HG02840 (cell line): ENCODE measurements around the gene FBXO27.
"Not testable (repeated sequence)": the region's sequence is repeated elsewhere in the genome, so short reads cannot be mapped to it uniquely, and the experiment has no call there.

ENCODE experiments used
- ATAC-seq: cut with Tn5 transposase; IDR thresholded peaks from one replicate; pipeline ENCODE4 v1.9.1; 2021; ENCODE audit warnings: mild to moderate bottlenecking, moderate library complexity, moderate number of reproducible peaks; ENCODE audit not compliant: unreplicated experiment, low FRiP score

Gene FBXO27

GRCh38 chr19:39046037-39046821 lies 13.9 kb upstream of the FBXO27 start:
- ATAC-seq = no peak

- no peak for ATAC-seq
These were observed 13.2 kb upstream of the FBXO27 start for GRCh38 chr19:39045506-39045905.

- ATAC-seq = no peak
These were observed 5.7 kb upstream of the FBXO27 start for GRCh38 chr19:39038098-39038497.

DNA sequence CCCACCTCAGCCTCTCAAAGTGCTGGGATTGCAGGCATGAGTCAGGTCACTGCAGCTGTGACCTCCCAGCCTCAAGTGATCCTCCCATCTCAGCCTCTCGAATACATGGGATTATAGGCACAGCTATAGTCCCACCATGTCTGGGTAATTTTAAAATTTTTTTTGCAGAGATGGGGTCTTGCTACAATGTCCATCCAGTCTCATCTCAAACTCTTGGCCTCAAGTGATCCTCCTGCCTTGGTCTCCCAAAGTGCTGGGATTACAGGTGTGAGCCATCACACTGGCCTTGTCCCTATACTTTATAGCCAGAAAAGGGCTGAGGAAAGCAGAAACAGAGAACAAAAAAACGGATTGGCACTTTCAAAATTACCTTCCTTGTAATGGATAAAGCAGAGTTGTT lies 4.8 kb upstream of the FBXO27 start:
- ATAC-seq = no peak

DNA sequence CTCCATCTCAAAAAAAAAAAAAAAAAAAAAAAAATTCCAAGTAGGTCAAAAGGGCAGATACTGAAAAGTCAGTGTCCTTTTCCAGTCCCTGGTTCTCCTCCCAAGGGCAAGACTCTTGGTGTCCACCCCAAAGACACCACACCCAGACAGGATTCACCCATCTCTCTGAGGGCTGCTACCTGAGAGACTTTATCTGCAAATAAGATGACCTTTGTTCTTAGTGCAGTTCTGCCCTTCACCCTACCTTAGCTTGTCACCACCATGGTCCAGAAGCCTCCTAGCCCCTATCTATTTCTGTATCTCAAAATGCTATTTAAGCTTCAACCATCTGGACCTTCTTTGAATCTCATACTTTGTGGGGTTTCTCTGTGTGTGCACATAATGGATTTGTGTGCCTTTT lies 4.2 kb upstream of the FBXO27 start:
- no peak for ATAC-seq

DNA sequence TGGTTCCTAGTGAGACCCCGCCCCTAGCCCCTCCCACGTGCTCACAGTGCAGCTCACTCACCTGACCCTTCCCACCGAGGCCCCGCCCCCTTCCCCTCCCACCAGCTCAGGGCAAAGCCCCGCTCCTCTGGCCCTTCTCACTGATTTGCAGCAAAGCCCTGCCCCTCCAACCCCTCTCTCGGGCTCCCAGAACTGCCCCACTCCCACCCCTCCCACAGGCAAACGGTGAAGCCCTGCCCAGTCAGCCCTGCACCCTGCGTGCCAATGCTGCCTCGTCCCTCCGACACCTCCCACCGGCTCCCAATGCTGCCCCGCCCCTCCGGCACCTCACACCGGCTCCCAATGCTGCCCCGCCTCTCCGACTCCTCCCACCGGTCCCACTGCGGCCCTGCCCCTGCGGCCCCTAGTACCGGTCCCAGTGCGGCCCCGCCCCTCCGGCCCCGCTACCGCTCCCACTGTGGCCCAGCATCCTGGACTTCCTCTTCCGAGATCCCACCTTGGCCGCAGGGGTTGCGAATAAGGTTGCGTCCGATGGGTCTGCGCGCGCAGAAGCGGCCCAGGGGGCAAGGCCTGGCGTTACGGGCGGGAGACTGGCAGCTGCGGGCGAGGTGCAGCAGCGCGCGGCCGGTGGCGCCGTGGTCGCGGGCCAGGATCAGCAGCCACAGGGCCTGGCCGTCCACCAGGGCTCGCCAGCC lies 834 bp downstream of the FBXO27 start:
- ATAC-seq = no peak

DNA sequence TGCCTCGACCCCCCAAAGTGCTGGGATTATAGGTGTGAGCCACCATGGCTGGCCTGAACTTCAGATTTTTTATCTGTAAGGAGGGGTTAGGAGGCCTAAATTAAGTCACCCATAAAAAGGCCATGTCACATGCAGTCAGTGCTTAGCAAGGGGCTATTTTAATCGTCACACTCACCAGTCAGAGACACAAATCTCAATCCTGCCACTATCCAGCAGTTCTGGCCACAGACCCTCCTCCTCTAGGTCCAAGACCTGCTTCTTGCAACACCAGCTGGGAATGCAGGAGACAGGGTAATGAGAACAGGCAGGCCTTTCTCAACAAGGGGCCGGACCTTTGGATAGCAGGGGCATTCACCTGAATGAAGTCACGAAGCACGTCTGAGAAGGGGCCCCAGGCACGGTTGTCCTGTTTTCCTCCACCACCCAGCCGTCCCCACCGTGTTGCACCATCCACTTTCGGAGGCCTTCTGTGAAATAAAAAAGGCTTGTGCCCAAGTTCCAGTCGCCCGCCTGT lies 1.4 kb downstream of the FBXO27 start:
- no peak for ATAC-seq

GRCh38 chr19:39024875-39025641 lies 7.3 kb downstream of the FBXO27 start:
- ATAC-seq = no peak

DNA sequence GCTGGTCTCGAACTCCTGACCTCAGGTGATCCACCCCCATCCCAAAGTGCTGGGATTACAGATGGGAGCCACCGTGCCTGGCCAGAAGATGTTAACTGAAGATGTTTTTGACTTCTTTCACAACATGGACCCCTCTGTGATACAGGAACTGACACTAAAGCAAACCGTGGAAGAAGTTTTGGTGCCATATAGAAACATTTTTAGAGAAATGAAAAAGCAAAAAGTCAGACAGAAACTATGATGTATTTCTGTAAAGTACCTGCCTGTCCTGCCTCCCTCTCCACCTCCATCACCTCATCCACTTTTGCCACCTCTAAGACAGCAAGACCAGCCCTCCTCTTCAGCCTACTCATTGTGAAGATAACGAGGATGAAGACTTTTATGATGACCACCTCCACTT lies 11.3 kb downstream of the FBXO27 start:
- ATAC-seq = no peak

- ATAC-seq = no peak
These were observed 14.7 kb downstream of the FBXO27 start for GRCh38 chr19:39017646-39018045.

- no peak for ATAC-seq
These were observed 15.3 kb downstream of the FBXO27 start for GRCh38 chr19:39017026-39017425.

DNA sequence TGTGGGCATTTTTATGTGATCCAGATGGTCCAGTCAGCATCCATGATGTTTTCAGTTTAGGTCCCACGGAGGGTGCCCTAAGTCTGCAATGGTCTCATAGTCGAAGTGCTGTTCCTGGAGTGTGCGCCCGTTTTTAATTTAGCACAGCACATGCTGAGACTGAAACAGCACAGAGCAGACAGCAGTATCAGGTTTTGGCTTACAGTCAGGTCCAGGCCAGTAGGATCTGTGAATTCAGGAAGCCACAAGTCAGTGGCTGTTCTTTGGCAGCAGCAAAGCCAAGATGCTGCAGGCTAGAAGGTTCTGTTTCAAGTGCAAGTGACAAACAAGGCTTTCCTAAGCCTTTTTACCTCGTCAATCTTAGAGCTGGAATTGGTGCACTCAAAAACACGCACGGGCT lies 18.3 kb downstream of the FBXO27 start:
- no peak for ATAC-seq

DNA sequence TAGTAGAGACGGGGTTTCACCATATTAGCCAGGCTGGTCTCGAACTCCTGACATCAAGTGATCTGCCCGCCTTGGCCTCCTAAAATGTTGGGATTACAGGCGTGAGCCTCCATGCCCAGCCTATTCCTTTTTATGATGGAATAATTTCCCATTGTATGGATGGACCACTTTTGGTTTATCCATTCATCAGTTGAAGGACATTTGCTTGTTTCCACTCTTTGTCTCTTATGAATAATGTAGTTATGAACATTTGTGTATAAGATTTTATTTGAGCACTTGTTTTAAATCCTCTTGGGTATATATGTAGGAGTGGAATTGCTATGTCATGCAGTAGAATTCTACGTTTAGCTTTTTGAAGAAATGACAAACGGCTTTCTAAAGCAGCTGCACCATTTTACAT lies 23.3 kb downstream of the FBXO27 start:
- ATAC-seq = no peak

DNA sequence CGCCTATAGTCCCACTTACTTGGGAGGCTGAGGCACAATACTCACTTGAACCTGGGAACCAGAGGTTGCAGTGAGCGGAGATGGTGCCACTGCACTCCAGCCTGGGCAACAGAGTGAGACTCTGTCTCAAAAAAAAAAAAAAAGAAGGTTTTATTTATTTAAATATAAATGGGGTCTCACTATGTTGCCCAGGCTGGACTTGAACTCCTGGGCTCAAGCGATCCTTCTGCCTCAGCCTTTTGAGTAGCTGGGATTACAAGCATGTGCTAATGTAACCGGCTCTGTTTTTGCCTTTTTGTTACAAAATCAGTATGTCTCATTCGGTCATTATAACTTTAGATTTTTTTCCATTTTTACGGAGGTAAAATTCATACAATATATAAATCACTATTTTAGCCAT lies 24.2 kb downstream of the FBXO27 start:
- no peak for ATAC-seq

DNA sequence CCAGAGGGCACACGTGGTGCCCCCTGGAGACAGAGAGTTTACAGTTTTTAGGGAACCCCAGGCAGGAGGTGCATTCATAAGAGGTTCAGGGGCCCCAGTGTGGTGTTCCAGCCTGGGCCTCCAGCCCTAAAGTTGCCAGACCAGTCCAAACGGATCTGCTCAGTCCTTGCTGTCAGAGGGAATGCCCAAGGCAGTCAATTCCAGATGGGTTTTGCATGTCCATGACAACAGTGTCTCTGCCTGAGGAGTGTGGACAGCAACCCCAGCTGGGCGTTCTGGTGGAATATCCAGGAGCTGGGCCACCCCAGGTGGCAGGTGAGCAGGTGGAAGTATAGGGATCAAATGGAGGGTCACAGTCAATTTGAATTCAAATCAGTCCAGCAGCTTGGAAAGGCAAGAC lies 25.3 kb downstream of the FBXO27 start:
- ATAC-seq = no peak

DNA sequence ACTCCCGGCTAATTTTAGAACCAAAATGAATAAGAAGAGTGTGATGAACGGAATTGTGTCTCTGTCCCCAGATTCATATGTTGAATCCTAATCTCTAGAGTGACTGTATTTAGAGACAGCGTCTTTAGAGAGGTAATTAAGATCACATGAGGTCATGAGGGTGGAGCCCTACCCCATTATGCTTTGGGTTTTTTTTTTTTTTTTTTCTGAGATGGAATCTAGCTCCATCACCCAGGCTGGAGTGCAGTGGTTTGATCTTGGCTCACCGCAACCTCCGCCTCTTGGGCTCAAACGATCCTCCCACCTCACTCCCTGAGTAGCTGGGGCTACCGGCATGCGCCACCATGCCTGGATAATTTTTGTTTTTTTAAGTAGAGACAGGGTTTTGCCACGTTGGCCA lies 27.9 kb downstream of the FBXO27 start:
- ATAC-seq = no peak

GRCh38 chr19:39003796-39004195 lies 28.6 kb downstream of the FBXO27 start:
- ATAC-seq = no peak

GRCh38 chr19:39003188-39003587 lies 29.2 kb downstream of the FBXO27 start:
- no peak for ATAC-seq

GRCh38 chr19:39001041-39001440 lies 31.3 kb downstream of the FBXO27 start:
- no peak for ATAC-seq

- not testable (repeated sequence) for ATAC-seq
These were observed 34.8 kb downstream of the FBXO27 start for GRCh38 chr19:38997576-38997975.

- no peak for ATAC-seq
These were observed 39.1 kb downstream of the FBXO27 start for GRCh38 chr19:38993271-38993670.
